GM19328 (cell line): ENCODE results near the gene SFMBT2.

ENCODE experiments used
- ATAC-seq: cut with Tn5 transposase; IDR thresholded peaks from one replicate; pipeline ENCODE4 v1.9.1; 2021; ENCODE audit warnings: mild to moderate bottlenecking, moderate library complexity; ENCODE audit not compliant: unreplicated experiment

Gene SFMBT2

DNA sequence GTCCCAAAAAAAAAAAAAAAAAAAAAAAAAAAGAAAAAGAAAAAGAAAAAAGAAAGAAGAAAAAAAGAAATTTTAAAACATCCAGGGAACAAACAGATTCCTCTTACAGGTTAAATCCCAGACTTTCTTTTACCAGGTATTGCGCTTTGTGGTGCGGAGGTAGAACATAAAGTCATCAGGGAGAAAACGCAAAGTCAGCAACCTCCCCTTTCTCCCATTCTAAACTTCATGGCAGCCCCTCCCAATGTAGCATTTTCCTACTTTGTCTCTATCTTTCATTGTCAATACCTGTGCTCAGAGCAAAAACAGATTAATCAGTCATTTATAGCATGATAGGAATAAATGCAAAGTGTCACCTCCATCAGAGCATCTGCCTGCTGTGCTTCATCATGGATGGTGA, 299.7 kb downstream of the SFMBT2 start:
- no peak for ATAC-seq
